Measurements from ENCODE around the gene TDRD7.

DNA sequence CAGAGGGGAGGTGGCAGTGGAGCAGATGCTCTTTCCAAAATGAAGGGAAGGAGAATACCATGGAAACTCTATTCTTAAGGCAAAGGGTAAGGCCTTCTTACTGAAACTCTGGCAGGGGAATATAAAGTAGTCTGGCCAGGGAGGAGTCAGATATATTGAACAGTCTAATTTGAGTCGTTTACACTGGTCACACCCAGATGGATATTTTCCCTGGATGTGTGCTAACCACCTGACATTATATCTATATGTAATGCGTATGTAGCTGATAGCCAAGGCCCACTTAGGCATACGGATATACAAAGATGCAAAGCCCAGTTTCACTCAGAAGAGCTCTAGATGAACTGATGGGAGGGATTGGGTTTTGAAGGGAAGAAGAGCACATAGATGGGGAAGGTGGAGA is 7.0 kb downstream of the TDRD7 start:
- TF ChIP-seq POLR2A (IDR thresholded peaks at IDR 0.05) = no peak
- TF ChIP-seq POLR2AphosphoS5 (IDR thresholded peaks at IDR 0.05) = no peak
